ENCODE data around the gene KRTAP1-3.
"Not testable (repeated sequence)": the region's sequence is repeated elsewhere in the genome, so short reads cannot be mapped to it uniquely, and the experiment has no call there.

Gene KRTAP1-3

DNA sequence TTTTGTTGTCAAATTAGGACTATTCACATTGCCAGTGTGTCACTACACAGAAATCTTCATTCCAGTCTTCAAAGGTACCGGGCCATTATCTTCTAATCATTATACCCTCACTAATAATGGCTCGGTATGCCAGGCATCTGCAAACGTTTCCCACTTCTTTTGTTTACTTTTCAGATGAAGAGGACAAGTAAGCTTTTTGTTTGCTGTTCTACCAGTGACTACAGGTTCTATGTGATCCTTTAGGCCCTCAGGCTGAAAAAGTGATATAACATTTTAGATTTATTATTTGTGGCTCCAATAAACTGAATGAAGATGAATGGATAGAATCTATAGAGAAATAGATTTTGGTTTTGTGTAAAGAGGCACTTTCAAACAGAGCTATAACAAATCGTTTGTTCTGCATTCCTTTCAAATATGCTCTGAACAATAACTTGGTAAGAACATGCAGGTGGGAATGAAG is 25.3 kb downstream of the KRTAP1-3 start:
- no peak for DNase-seq

DNA sequence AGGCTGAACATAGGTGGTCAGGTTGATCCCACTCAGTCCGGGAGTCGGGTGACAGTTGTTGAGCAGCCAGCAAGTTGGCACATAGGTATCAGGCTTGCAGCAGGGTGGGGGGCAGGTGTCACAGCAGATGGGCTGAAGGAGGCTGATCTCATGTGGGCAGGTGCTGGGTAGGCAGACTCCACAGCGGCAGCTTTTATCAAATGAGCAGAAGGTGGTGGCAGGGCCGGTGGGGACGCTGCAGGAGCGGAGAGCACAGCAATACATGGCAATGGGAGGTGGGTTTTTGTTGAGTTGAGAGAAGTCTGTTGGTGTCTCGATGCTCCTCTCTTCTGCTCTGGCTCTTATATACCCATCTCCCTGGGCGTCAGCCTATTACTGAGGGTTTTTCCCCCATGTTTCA is 25.9 kb downstream of the KRTAP1-3 start, which contains the start of gene KRTAP3-1:
KRTAP3-1 (minus strand) TSS at position 318 of the 400 bp plus-strand sequence; CDS start at position 264, 54 bp downstream.
- no peak for DNase-seq

- DNase-seq: no peak
These were observed 30.3 kb downstream of the KRTAP1-3 start for GRCh38 chr17:41004397-41004796.

- DNase-seq: no peak
These were observed 30.7 kb downstream of the KRTAP1-3 start for GRCh38 chr17:41003926-41004325.

DNA sequence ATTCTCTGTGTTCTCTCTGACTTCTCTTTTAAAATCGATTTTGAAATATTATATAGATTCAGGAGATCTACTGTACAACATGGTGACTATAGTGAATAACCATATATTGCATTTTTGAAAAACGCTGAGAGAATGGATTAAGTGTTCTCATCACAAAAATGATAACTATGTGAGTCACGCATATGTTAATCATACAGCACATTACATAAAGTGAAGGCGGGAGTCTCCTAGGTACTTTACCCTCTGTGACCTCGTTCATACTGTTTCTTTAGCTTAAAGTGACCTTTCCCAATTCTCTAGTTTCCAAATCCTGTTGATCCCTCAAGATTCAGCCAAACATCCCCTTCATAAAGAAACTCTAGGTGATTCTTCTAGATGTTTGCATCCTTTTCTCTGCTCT is 31.9 kb downstream of the KRTAP1-3 start:
- no peak for DNase-seq

DNA sequence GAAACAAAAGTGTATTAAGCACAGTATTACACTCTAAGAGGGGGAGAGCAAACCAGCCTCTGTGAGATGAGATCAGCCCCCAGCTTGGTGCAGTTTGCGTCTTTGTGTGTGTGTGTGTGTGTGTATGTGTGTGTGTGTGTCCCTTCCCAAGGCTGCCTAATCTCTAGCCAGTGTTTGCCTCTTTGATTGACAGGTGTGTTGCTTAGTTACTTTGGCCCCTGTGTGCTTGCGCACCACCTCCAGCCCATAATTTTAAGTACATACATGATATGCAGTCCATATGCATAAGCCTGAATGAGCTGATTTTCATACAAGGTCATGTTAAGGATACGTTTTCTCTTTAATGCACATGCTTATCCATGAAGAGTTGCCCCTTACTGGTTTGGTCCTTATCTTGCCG is 32.9 kb downstream of the KRTAP1-3 start:
- DNase-seq: no peak

DNA sequence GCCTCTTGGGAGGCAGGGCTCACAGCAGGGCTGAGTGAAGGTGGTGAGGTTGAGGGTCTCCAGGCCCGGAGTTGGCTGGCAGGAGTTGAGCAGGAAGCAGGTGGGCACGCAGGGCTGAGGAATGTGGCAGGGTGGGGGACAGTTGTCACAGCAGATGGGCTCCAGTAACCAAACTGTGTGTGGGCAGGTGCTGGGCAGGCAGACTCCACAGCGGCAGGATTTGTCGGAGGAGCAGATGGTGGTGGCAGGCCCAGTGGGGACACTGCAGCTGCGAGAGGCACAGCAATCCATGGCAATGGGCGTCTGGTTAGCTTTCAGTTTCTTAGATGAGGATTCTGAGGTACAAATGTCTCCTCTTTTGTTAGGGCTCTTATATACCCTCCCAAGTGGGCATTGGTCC is 35.1 kb downstream of the KRTAP1-3 start, which contains the start of gene KRTAP3-2:
KRTAP3-2 (minus strand) TSS at position 344 of the 400 bp plus-strand sequence; CDS start at position 291, 53 bp downstream.
- DNase-seq: not testable (repeated sequence)

GRCh38 chr17:40997361-40997760 is 37.3 kb downstream of the KRTAP1-3 start:
- DNase-seq: no peak

DNA sequence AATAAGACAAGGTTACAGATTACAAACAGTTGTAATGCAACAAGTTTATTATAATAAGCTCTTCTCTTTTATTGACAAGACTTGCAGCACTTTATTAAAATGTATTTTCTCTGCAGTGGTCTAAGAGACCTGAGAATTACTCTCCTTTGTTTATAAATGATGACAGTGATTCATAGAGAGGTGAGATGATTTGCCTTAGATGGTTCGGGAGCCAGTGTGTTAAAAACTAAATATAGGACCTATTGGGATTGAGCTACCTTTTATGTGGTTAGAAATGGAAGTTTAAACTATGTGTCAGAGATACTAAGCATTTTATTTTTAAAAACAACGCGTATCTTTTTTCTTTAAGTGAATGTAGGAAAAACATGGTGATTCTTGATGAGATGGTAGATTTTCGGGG is 37.8 kb downstream of the KRTAP1-3 start:
- no peak for DNase-seq

GRCh38 chr17:40995116-40995515 is 39.6 kb downstream of the KRTAP1-3 start:
- no peak for DNase-seq

- DNase-seq: no peak
These were observed 40.8 kb downstream of the KRTAP1-3 start, which contains the start of gene KRTAP3-3 for GRCh38 chr17:40993839-40994238. Gene KRTAP3-3 (minus strand): TSS chr17:40994164. CDS start chr17:40994097, 67 bp downstream.

DNA sequence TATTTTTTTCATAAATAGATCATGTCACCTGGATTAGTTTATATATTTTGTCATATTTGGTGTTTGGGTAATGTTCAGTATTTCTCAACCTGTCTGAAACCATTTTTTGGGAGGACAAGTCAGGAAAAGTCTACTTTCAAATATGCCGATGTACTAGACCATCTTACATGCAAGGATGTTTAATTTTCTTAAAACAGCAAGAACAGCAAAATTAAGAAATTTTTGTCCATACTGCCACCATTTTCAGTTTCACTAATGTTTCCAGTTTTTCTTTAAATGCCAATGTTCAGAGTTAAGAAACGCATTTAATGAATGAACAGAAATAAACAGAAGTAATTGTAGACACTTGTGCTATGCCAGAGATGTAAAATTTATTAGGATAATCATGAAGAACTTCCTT is 41.6 kb downstream of the KRTAP1-3 start:
- no peak for DNase-seq

DNA sequence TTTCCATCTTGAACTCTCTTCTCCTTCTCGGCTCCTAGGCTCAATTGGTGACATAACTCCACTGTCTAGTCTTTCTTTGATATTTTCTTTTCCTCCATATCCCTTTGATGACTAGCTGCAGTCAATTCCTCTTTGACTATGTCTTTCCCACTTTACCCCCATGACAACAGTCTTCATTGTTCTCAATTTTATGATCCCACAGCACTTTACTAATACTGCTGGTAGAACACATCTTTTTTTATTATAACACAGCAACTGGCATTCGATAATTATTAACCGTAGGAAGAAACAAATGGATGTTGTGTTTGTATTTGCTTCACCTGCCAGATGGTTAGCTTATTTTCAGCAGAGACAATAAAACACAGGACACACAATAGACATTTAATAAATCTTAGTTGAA is 42.0 kb downstream of the KRTAP1-3 start:
- DNase-seq: no peak

- DNase-seq: no peak
These were observed 47.8 kb downstream of the KRTAP1-3 start for GRCh38 chr17:40986920-40987319.

DNA sequence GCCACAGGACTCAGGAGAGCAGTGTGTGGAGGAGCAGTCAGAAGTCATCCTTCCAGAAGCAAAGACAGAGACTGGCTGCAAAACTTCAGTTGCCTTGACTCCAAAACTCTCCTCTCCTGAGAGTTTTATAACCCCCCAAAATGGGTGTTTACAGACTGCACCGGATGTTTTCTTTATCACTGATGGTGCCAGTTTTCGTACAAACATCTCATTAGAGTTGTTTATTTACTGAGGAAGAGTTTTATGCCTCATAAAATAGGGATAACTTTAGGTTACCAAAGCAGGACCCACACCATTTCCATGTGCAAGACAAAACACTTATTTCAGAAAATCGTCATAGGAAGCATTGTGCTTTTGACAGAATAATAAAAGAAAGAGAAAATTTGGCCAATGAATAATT is 50.4 kb downstream of the KRTAP1-3 start, which contains the start of gene KRT40:
KRT40 (minus strand) TSS at position 101 of the 400 bp plus-strand sequence; CDS start at position 48, 53 bp downstream.
- DNase-seq: no peak

All from left hindlimb (tissue), 1 donor.